Loucy (cell line): ENCODE measurements around the gene HMGB2.

Experiments used
- H2AFZ ChIP-seq: fragments of 200-600 bp; sonication (generic); 2 replicates; pipeline ENCODE4 v1.6.0; 2016; ENCODE audit warnings: antibody characterized with exemption, mild to moderate bottlenecking, low read length, moderate library complexity
- H3F3A ChIP-seq: fragments of 200-600 bp; 2 replicates; pipeline ENCODE4 v1.6.0; 2016; ENCODE audit warnings: antibody characterized with exemption, low read depth, mild to moderate bottlenecking
- H3K27me3 ChIP-seq: fragments of 200-600 bp; sonication (generic); 2 replicates; pipeline ENCODE4 v1.6.1; 2014; ENCODE audit warnings: low read length, mild to moderate bottlenecking; ENCODE audit not compliant: insufficient read depth, poor library complexity, severe bottlenecking
- H3K36me3 ChIP-seq: fragments of 200-600 bp; sonication (generic); 2 replicates; pipeline ENCODE4 v1.6.1; 2016; ENCODE audit warnings: low read length; ENCODE audit not compliant: insufficient read depth
- H3K4me1 ChIP-seq: fragments of 200-600 bp; sonication (generic); 2 replicates; pipeline ENCODE4 v1.5.1; 2014; ENCODE audit warnings: low read length, mild to moderate bottlenecking; ENCODE audit not compliant: insufficient read depth, poor library complexity, severe bottlenecking
- H3K4me2 ChIP-seq: fragments of 200-600 bp; sonication (generic); 2 replicates; pipeline ENCODE4 v1.6.0; 2014; ENCODE audit warnings: antibody characterized with exemption, low read length, low read depth, mild to moderate bottlenecking; ENCODE audit not compliant: poor library complexity, severe bottlenecking
- H3K4me3 ChIP-seq: fragments of 200-600 bp; sonication (generic); 2 replicates; pipeline ENCODE4 v1.5.1; 2014; ENCODE audit warnings: low read length, mild to moderate bottlenecking, mixed read lengths; ENCODE audit not compliant: poor library complexity, severe bottlenecking
- H3K79me2 ChIP-seq: fragments of 200-600 bp; sonication (generic); 2 replicates; pipeline ENCODE4 v1.6.1; 2014; ENCODE audit warnings: low read length; ENCODE audit not compliant: insufficient read depth
- H3K9ac ChIP-seq: fragments of 200-600 bp; sonication (generic); 2 replicates; pipeline ENCODE4 v1.6.0; 2014; ENCODE audit warnings: mild to moderate bottlenecking, low read depth, low read length, moderate library complexity; ENCODE audit not compliant: poor library complexity, severe bottlenecking
- H3K9me2 ChIP-seq: fragments of 200-600 bp; sonication (generic); replicated peaks from 2 replicates; pipeline ENCODE4 v1.6.1; 2016; ENCODE audit warnings: low read depth, low read length, mixed read lengths
- H3K9me3 ChIP-seq: fragments of 200-600 bp; sonication (generic); 2 replicates; pipeline ENCODE4 v1.6.1; 2014; ENCODE audit warnings: mild to moderate bottlenecking, antibody characterized with exemption, low read length, low read depth; ENCODE audit not compliant: insufficient read depth
- H4K20me1 ChIP-seq: fragments of 200-600 bp; sonication (generic); 2 replicates; pipeline ENCODE4 v1.6.0; 2014; ENCODE audit warnings: antibody characterized with exemption, low read length, mild to moderate bottlenecking; ENCODE audit not compliant: insufficient read depth, poor library complexity, severe bottlenecking
- CTCF ChIP-seq: fragments of 200-600 bp; sonication (generic); conservative IDR thresholded peaks from 2 replicates; pipeline ENCODE4 v1.5.1; 2014; ENCODE audit warnings: mild to moderate bottlenecking, antibody characterized with exemption, low read length
- EZH2phosphoT487 ChIP-seq: fragments of 200-600 bp; IDR thresholded peaks from 2 replicates; pipeline ENCODE4 v1.6.1; 2018; ENCODE audit warnings: antibody characterized with exemption, mild to moderate bottlenecking, moderate library complexity, borderline replicate concordance

HMGB2 gene

GRCh38 chr4:173362666-173363065, 28.5 kb upstream of the HMGB2 start:
- Histone ChIP-seq H3K36me3 (no peaks in the 10 kb centered on the region), H3F3A (no peaks in the 10 kb centered on the region), H3K9me3 (no peaks in the 10 kb centered on the region), H3K9me2 (no peaks in the 10 kb centered on the region), H3K27me3 (no peaks in the 10 kb centered on the region), H3K79me2 (peaks cover 35% of the 10 kb centered on the region), H3K4me3 (no peak overlapping the region), H2AFZ (no peak overlapping the region), H3K4me1 (peaks cover 36% of the 10 kb centered on the region), H3K9ac (no peak overlapping the region), H3K4me2 (no peak overlapping the region), H4K20me1 (no peaks in the 10 kb centered on the region)
- TF ChIP-seq CTCF (no peak), EZH2phosphoT487 (no peak)

- Histone ChIP-seq H3K4me3 (no peak overlapping the region), H3K4me1 (peaks cover 16% of the 10 kb centered on the region), H2AFZ (peak overlapping the region; percentile 72; the same call in 1 of the 2 replicates), H3F3A (no peaks in the 10 kb centered on the region), H4K20me1 (no peaks in the 10 kb centered on the region), H3K27me3 (no peaks in the 10 kb centered on the region), H3K9me2 (no peaks in the 10 kb centered on the region), H3K79me2 (peaks cover 16% of the 10 kb centered on the region; the same call in 1 of the 2 replicates), H3K9ac (no peak overlapping the region), H3K9me3 (no peaks in the 10 kb centered on the region), H3K4me2 (peak overlapping the region; percentile 33), H3K36me3 (no peaks in the 10 kb centered on the region)
- TF ChIP-seq CTCF (peak; percentile 59), EZH2phosphoT487 (no peak)
Observed at GRCh38 chr4:173360587-173361221, 26.5 kb upstream of the HMGB2 start.

- Histone ChIP-seq H3K36me3 (no peaks in the 10 kb centered on the region), H3K9ac (no peak overlapping the region), H3K4me2 (no peak overlapping the region), H3K4me3 (no peak overlapping the region), H4K20me1 (no peaks in the 10 kb centered on the region), H3K9me3 (no peaks in the 10 kb centered on the region), H3F3A (no peaks in the 10 kb centered on the region), H3K4me1 (peaks cover 7% of the 10 kb centered on the region), H3K79me2 (no peaks in the 10 kb centered on the region), H3K9me2 (no peaks in the 10 kb centered on the region), H2AFZ (no peak overlapping the region), H3K27me3 (no peaks in the 10 kb centered on the region)
- 0 out of 2 replicates have a peak, but pooled peaks have one; percentile 10 for TF ChIP-seq CTCF
- no peak for TF ChIP-seq EZH2phosphoT487
Observed at GRCh38 chr4:173357939-173358338, 23.8 kb upstream of the HMGB2 start.
